NCI-H82 treated with DMSO at 0.1 percent for 48 hours (cell line): ENCODE measurements around the gene CXCL14.
A peak's percentile ranks its signal among the peaks of the same experiment; 100 is the strongest.

Source experiments
- DNase-seq: peaks from one replicate; lab custom pipeline; 2025; ENCODE audit not compliant: unreplicated experiment; lab: John Stamatoyannopoulos, UW

The CXCL14 gene

GRCh38 chr5:135568923-135569360 lies 9.8 kb downstream of the CXCL14 start:
- DNase-seq = no peak

GRCh38 chr5:135568246-135568645 lies 10.5 kb downstream of the CXCL14 start:
- DNase-seq = no peak

- no peak for DNase-seq
These were observed 11.1 kb downstream of the CXCL14 start for GRCh38 chr5:135567661-135568060.

GRCh38 chr5:135566422-135567400 lies 12.1 kb downstream of the CXCL14 start:
- no peak for DNase-seq

GRCh38 chr5:135565725-135566421 lies 12.9 kb downstream of the CXCL14 start:
- peak; percentile 11 for DNase-seq

- no peak for DNase-seq
These were observed 13.5 kb downstream of the CXCL14 start for GRCh38 chr5:135565266-135565665.

GRCh38 chr5:135564331-135564730 lies 14.5 kb downstream of the CXCL14 start:
- DNase-seq = no peak

- no peak for DNase-seq
These were observed 17.5 kb downstream of the CXCL14 start for GRCh38 chr5:135561266-135561665.

- peak; percentile 38 for DNase-seq
These were observed 17.9 kb downstream of the CXCL14 start for GRCh38 chr5:135560858-135561257.

- no peak for DNase-seq
These were observed 19.4 kb downstream of the CXCL14 start for GRCh38 chr5:135559354-135559753.

GRCh38 chr5:135557076-135557838 lies 21.5 kb downstream of the CXCL14 start:
- no peak for DNase-seq

GRCh38 chr5:135556620-135557019 lies 22.2 kb downstream of the CXCL14 start:
- no peak for DNase-seq

GRCh38 chr5:135555530-135555929 lies 23.3 kb downstream of the CXCL14 start:
- DNase-seq = no peak

- DNase-seq = no peak
These were observed 24.9 kb downstream of the CXCL14 start for GRCh38 chr5:135553688-135554462.

- DNase-seq = peak; percentile 31
These were observed 27.0 kb downstream of the CXCL14 start for GRCh38 chr5:135551593-135552447.

- no peak for DNase-seq
These were observed 29.4 kb downstream of the CXCL14 start for GRCh38 chr5:135549413-135549812.

- DNase-seq = no peak
These were observed 31.1 kb downstream of the CXCL14 start for GRCh38 chr5:135547590-135548254.

GRCh38 chr5:135546912-135547311 lies 31.9 kb downstream of the CXCL14 start:
- peak; percentile 58 for DNase-seq

- DNase-seq = peak; percentile 73
These were observed 32.7 kb downstream of the CXCL14 start for GRCh38 chr5:135546101-135546500.
